ENCODE results near the gene CDK6. TPM values are rescaled to one million over a fixed set of nuclear protein-coding genes. Genes with fewer than 3 reads are reported as not detected.

The CDK6 gene
- polyA plus RNA-seq, 1 donor (not counting 4 experiments of a cell fraction or from before 2014, with no cell fraction given): 53.5 TPM

GRCh38 chr7:92612501-92612900 is 223.9 kb downstream of the CDK6 start:
- no peak overlapping the region for H3K4me2 ChIP-seq (ENCODE audit: control insufficient read depth, extremely low read depth, insufficient read depth, low read depth, low read length)
- DNase-seq (ENCODE audit: low read depth, low spot score) (no peak), FAIRE-seq (no peak)
- no peaks in the 10 kb centered on the region for H3K9me1 ChIP-seq (ENCODE audit: control insufficient read depth, extremely low read depth, insufficient read depth, low read length)
- no peak overlapping the region for H2AFZ ChIP-seq (ENCODE audit: control insufficient read depth, low read length)
- no peak overlapping the region for H3K27ac ChIP-seq (ENCODE audit: control insufficient read depth, insufficient read depth, low read length)
- dilution Hi-C loops (cut with MboI; ENCODE audit: extremely low pct_ligation_motif_present, low sequenced_read_pairs): no loop called here
- H3K9me3 ChIP-seq (ENCODE audit: control insufficient read depth, low read depth, low read length): no peaks in the 10 kb centered on the region
- H3K79me2 ChIP-seq (ENCODE audit: control insufficient read depth, insufficient read depth, low read length): no peaks in the 10 kb centered on the region
- H3K4me3 ChIP-seq (ENCODE audit: control insufficient read depth in 2 of 3, extremely low read depth in 1 of 3, insufficient read depth in 2 of 3, low read depth in 1 of 3, low read length in 3 of 3): no peak overlapping the region
- TF ChIP-seq EZH2 (IDR thresholded peaks at IDR 0.05; ENCODE audit: low read length) (no peak), CTCF (optimal IDR thresholded peaks at IDR 0.05 in 1 of 3, IDR thresholded peaks at IDR 0.05 in 1 of 3, conservative IDR thresholded peaks at IDR 0.05 in 1 of 3; ENCODE audit: extremely low read depth in 1 of 3, insufficient read depth in 2 of 3, low read length in 3 of 3) (no peak)
- no peaks in the 10 kb centered on the region for H4K20me1 ChIP-seq (ENCODE audit: control insufficient read depth, extremely low read depth, insufficient read depth, low read length)
- H3K9ac ChIP-seq (ENCODE audit: control insufficient read depth, extremely low read depth, insufficient read depth, low read length): no peak overlapping the region
- H3K27me3 ChIP-seq (ENCODE audit: control insufficient read depth, extremely low read depth, insufficient read depth, low read length): no peaks in the 10 kb centered on the region
- H3K4me1 ChIP-seq (ENCODE audit: control insufficient read depth, extremely low read depth, insufficient read depth, low read length): peaks cover 9% of the 10 kb centered on the region
- peaks cover 20 to 25% of the 10 kb centered on the region in 2 experiments for H3K36me3 ChIP-seq (ENCODE audit: control insufficient read depth in 2 of 2, extremely low read depth in 1 of 2, insufficient read depth in 2 of 2, low read length in 2 of 2)

GRCh38 chr7:92611735-92612134 is 224.6 kb downstream of the CDK6 start:
- H3K27me3 ChIP-seq (ENCODE audit: control insufficient read depth, extremely low read depth, insufficient read depth, low read length): no peaks in the 10 kb centered on the region
- no peak for FAIRE-seq
- no peak overlapping the region for H3K27ac ChIP-seq (ENCODE audit: control insufficient read depth, insufficient read depth, low read length)
- peaks cover 17 to 25% of the 10 kb centered on the region in 2 experiments for H3K36me3 ChIP-seq (ENCODE audit: control insufficient read depth in 2 of 2, extremely low read depth in 1 of 2, insufficient read depth in 2 of 2, low read length in 2 of 2)
- H3K4me3 ChIP-seq (ENCODE audit: control insufficient read depth in 2 of 3, extremely low read depth in 1 of 3, insufficient read depth in 2 of 3, low read depth in 1 of 3, low read length in 3 of 3): no peak overlapping the region
- dilution Hi-C loops (cut with MboI; ENCODE audit: extremely low pct_ligation_motif_present, low sequenced_read_pairs): no loop called here
- H3K9me1 ChIP-seq (ENCODE audit: control insufficient read depth, extremely low read depth, insufficient read depth, low read length): no peaks in the 10 kb centered on the region
- H3K4me2 ChIP-seq (ENCODE audit: control insufficient read depth, extremely low read depth, insufficient read depth, low read depth, low read length): no peak overlapping the region
- no peaks in the 10 kb centered on the region for H3K9me3 ChIP-seq (ENCODE audit: control insufficient read depth, low read depth, low read length)
- DNase-seq (ENCODE audit: low read depth, low spot score): no peak
- no peaks in the 10 kb centered on the region for H4K20me1 ChIP-seq (ENCODE audit: control insufficient read depth, extremely low read depth, insufficient read depth, low read length)
- TF ChIP-seq EZH2 (IDR thresholded peaks at IDR 0.05; ENCODE audit: low read length) (no peak), CTCF (optimal IDR thresholded peaks at IDR 0.05 in 1 of 3, IDR thresholded peaks at IDR 0.05 in 1 of 3, conservative IDR thresholded peaks at IDR 0.05 in 1 of 3; ENCODE audit: extremely low read depth in 1 of 3, insufficient read depth in 2 of 3, low read length in 3 of 3) (no peak)
- no peaks in the 10 kb centered on the region for H3K79me2 ChIP-seq (ENCODE audit: control insufficient read depth, insufficient read depth, low read length)
- no peak overlapping the region for H2AFZ ChIP-seq (ENCODE audit: control insufficient read depth, low read length)
- H3K4me1 ChIP-seq (ENCODE audit: control insufficient read depth, extremely low read depth, insufficient read depth, low read length): peaks cover 9% of the 10 kb centered on the region
- H3K9ac ChIP-seq (ENCODE audit: control insufficient read depth, extremely low read depth, insufficient read depth, low read length): no peak overlapping the region

Measured in keratinocyte (primary cell).